Fibroblast of pulmonary artery (primary cell): ENCODE results near the gene CFAP54.
"Not testable (repeated sequence)": the region's sequence is repeated elsewhere in the genome, so short reads cannot be mapped to it uniquely, and the experiment has no call there.

Experiments
- DNase-seq: peaks from one replicate; pipeline ENCODE4 v3.0.0-alpha.2; 2010; ENCODE audit warnings: low read depth
- H3K4me3 ChIP-seq: replicated peaks from 2 replicates; pipeline ENCODE4 v1.5.1; 2011; ENCODE audit warnings: low read depth, mild to moderate bottlenecking, control low read depth, low read length, moderate library complexity
- CTCF ChIP-seq: IDR thresholded peaks from 2 replicates; pipeline ENCODE4 v1.5.1; 2011; ENCODE audit warnings: mild to moderate bottlenecking, control low read depth, low read length, inconsistent platforms; ENCODE audit errors: missing control alignments

CFAP54 gene

DNA sequence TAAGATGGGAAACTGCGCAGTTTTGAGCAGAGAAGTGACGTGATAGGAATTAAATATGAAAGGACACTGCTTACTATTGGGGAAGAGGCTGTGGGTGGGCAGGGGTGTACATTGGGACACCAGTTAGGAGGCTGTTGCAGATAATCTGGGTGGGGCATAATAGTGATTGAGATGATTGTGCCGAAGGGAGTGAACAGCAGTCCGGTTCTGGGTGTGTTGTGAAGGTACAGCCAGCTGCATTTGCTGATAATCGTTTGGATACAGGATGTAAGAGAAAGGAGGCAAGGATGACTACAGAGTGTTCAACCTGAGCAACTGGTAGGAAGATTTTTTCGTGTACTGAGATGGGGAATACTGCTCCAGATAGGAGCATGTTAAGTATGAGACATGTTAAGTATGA, 212.5 kb downstream of the CFAP54 start:
- H3K4me3 ChIP-seq: no peak overlapping the region
- TF ChIP-seq CTCF: no peak
- no peak for DNase-seq

DNA sequence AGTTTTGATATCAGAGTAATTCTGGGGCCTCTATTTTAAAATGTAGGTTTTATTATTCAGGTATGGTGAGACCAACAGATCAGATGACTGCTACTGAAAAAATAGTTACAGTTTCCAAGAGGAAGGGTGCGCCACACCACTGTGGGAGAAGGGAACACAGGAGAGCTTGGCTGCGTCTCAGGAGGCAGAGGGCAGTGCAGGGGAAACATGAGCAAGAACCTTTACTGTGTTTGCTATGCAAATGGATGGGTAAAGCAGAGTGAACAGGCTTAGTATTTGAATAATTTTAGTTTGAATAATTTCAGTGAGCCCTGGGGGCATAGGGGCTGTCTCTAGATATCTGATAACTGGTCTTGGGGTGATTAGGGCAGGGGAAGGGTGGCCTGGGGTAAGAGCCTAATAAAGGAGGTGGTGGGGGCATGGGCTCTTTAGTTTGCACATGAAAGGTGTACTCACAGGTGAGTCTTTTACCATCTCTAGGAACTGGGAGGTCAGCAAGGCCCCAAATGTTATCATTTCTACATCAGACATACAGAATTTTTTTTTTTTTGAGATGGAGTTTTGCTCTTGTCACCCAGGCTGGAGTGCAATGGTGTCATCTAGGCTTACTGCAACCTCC, 220.9 kb downstream of the CFAP54 start:
- no peak for TF ChIP-seq CTCF
- DNase-seq: no peak

GRCh38 chr12:96711364-96711763, 222.0 kb downstream of the CFAP54 start:
- no peak for DNase-seq
- TF ChIP-seq CTCF: no peak
- no peak overlapping the region for H3K4me3 ChIP-seq

More for the DNA sequence above, 220.9 kb downstream of the CFAP54 start:
- no peak overlapping the region for H3K4me3 ChIP-seq

- TF ChIP-seq CTCF: no peak
- no peak for DNase-seq
- H3K4me3 ChIP-seq: no peak overlapping the region
Measured at GRCh38 chr12:96714199-96714598, 224.8 kb downstream of the CFAP54 start.

DNA sequence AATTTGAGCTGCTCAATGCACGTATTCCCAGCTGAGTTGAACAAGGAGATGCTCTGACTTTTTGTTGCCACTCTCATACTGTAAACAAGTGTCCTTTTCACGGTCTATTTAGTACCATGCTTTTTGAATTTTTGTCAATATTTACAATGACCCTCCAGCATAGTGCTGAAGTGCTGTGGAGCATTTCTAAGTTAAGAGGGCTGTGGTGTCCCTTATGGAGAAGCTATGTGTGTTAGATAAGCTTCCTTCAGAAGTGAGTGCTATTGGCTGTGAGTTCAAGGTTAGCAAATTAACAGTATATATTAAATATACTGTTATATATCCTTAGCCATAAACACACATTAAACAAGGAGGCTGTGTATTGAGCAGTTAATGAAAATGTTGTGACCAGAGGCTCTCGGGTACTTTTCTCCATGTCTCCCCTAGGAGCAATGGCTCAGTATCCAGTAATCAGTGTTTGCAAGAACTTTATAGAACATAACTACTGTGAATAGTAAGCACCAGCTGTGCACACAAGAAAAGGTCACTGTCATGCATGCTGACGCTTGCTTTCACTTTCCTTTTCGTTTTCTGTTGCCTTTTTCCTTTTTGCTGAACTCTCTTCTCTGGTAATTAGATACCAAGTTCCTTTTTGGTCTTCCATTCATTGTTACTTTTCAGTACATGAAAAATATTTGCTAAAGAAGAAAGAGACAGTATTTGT, 230.4 kb downstream of the CFAP54 start:
- TF ChIP-seq CTCF: no peak
- peak overlapping the region; percentile 29 for H3K4me3 ChIP-seq
- DNase-seq: peak; percentile 23

- TF ChIP-seq CTCF: no peak
- DNase-seq: no peak
- H3K4me3 ChIP-seq: peak overlapping the region; percentile 29
Measured at GRCh38 chr12:96720363-96720705, 231.0 kb downstream of the CFAP54 start.

DNA sequence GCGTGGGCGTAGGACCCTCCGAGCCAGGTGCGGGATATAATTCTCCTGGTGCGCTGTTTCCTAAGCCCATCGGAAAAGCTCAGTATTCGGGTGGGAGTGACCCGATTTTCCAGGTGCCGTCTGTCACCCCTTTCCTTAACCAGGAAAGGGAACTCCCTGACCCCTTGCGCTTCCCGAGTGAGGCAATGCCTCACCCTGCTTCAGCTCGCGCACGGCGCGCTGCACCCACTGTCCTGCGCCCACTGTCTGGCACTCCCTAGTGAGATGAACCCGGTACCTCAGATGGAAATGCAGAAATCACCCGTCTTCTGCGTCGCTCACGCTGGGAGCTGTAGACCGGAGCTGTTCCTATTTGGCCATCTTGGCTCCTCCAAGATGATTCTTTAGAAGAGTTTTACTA, 240.1 kb downstream of the CFAP54 start:
- not testable (repeated sequence) for H3K4me3 ChIP-seq, DNase-seq
